Right kidney (tissue), 1 donor: ENCODE data around the gene CSAD.
"Not testable (repeated sequence)": the region's sequence is repeated elsewhere in the genome, so short reads cannot be mapped to it uniquely, and the experiment has no call there.

Source experiments
- DNase-seq: peaks from one replicate; pipeline ENCODE4 v3.0.0-alpha.2; 2016

Gene CSAD

DNA sequence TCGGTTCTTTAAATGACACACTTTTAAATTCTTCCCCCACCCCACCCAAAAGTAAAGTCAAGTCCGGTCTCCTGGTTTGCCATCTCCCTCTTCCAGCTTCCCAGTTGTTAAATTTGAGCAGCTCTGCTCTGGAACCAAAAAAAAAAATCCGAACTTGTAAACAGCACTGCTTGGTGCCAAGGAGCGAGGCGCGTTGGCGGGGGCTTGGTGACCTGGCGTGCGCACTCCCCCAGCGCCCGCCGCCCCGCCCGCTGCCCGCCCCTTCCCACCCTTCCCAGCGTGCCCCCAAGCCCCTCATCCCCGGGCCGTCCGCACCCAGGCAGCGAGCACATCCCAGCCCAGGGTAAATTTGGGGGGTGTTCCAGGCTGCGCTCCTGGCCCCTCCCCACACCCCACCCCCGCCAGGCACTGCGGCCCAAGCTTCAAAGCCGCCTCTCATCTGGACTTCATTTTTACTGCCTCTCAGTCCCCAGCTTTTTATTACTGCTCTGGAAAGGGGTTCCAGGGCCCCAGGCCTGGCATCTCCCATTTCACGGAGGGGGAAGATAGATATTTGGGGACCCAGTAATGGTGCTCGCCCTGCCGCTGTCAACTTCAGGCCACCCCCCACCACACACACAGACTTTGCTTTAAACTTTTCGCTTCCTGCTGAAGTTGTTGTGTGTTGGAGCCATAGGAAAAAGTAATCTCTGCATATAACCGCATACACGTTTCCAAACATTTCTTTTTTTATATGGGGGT, 38.0 kb upstream of the CSAD start:
- peak; percentile 40 for DNase-seq

DNA sequence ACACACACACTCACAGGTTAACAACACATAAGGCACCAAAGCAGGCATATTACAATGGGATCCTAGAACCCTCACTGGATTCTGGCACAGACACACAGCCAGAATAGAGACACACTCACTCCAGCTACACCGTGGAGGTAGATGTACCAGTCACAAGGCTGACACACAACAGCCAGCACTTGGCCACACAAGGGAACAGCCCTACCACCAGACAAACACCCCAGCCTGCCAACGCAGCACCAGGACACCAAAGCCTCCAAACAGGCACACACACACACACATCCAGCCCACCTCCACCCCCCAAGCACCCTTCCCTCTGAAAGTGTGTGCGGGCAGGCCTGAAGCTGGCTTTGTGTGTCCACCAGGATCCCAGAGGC, 37.2 kb upstream of the CSAD start:
- DNase-seq, result no peak

DNA sequence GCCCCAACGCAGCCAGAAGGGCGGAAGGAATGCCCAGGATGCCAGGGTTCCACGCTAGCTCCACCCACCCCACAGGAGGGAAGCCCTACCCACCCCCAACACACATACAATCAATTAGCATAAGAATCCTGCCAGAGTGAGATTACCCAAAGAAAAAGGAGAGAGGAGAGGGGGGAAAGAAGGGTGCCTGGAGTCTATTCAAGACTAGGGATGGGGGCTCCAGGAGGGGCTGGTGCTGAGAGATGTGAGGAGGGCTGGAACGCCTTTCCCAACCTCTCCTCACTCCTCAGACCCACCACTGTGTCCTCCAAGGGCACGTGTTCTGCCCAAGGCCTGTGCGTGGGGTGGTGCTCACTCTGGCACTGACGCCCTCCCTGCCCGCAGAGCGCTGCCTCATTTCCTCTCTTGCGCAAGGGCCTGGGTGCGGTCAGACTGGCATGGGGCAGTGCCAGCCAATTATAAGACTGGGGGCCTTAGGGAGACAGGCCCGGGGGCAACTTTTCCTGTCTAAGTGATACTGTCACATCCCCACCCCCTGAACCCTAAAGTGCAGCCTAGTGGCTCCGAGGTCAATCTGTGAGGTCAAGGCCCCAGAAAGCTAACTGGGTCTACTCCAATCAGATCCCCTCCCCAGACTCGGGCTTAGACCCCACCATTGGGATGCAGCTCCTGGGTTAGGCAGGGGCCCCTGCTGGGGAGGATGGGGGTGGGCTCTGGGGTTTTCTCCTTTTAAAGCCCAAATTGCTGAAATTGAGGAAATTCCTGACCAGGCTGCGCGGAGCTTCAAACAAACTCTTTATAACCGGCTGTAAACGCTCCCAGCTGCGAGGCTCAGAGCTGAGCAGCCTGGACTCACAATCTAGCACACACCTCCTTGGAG, 36.6 kb upstream of the CSAD start:
- DNase-seq, result no peak

DNA sequence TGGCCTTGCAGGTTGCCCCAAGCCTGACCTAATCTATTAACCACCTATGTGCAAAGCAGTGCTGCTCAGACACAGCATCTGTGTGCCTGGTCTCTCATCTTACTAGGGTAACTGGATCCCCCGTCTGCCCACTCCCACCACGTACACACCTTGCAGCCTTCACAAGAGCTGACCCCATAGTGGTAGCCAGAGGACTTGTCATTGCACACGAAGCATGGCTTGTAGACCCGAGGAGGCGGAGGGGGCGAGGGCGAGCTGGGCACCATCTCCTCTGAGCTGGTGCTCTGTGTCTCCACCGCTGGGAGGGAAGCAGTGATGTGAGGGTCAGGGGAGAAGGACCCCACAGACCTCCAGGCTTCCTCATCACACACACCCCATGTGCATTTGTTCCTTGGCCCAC, 34.8 kb upstream of the CSAD start:
- DNase-seq, result no peak

DNA sequence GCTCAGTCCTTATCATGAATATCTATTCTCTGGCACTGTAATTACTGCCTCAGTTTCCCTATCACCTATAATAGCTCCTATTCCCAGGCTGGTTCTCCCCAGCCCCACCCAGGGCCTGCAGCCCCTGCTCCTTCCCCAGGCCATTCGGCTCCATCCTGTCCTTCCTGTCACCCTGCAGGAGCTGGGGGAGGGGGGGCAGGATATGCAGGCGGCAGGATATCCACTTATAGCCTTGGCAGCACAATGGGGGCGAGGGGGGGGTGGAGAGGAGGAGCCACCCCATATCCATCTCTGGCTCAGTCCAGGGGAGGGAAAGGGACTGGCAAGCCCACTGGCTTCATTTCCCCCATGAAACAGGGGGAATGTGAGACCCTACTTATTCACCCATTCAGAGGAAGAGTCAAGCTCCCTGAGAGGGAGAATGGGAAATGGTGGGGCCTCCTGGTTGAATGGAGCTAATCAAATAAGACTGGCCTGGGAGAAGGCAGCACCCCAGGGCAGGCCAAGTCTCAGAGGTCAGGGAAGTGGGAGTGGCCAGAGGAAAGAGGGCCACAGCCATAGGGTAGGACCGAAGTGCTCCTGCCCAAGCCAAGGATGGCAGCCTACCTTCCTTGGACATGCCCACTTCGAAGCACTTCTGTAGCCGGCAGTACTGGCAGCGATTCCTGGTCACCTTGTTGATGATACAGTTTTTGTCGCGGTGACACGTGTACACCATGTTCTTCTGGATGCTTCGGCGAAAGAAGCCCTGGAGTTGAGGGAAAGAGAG, 34.1 kb upstream of the CSAD start:
- no peak for DNase-seq

- DNase-seq, result no peak
Measured at GRCh38 chr12:53214221-53214620, 33.5 kb upstream of the CSAD start.

DNA sequence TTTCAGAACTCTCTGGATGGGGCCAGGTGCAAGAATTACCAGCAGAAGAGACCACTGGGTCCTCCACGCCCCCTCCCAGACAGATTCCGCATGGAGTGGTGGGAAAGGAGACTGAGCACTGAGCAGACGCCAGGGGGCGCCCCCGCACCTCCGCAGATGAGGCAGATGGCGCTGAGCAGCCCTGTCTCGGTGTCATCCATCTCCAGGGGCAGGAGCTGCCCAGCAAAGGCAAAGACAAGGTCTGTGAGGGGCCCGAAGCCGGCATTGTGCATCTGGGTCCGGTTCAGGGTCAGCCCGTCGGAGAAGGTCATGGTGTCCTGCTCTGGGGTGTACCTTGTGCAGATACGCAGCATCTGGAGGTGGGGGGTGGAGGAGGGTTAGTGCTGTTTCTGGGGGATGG, 32.6 kb upstream of the CSAD start:
- DNase-seq, result peak; percentile 69

- DNase-seq, result no peak
Measured at GRCh38 chr12:53212931-53213330, 32.2 kb upstream of the CSAD start.

- no peak for DNase-seq
Measured at GRCh38 chr12:53211476-53212381, 31.0 kb upstream of the CSAD start.

GRCh38 chr12:53210843-53211242, 30.1 kb upstream of the CSAD start:
- no peak for DNase-seq

- no peak for DNase-seq
Measured at GRCh38 chr12:53208877-53209463, 28.2 kb upstream of the CSAD start.

DNA sequence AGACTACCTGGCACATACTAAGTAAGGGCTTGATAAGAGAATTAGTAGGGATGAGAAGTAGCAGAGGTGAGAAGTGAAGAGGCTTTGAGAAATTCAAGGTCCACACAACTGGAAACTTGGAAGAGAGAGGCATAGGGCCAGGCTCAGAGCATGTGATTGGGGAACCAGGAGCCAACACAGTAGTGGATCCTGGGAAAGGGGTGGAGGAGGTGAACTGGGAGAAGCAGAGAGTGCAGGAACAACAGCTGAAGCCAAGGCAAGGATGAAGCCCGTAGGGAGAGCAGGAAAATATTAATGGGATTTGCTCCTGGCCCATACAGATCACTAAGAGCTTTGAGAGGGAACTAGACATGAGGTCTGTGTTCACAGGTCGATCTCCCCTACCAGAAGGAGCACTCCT, 27.7 kb upstream of the CSAD start:
- DNase-seq, result no peak

GRCh38 chr12:53207042-53207441, 26.3 kb upstream of the CSAD start, which contains the start of gene ITGB7:
ITGB7 (minus strand) TSS chr12:53207251; CDS start chr12:53200443, 6,808 bp downstream.
- no peak for DNase-seq

GRCh38 chr12:53205747-53206419, 25.2 kb upstream of the CSAD start:
- no peak for DNase-seq

- no peak for DNase-seq
Measured at GRCh38 chr12:53204351-53204750, 23.6 kb upstream of the CSAD start.

GRCh38 chr12:53202316-53202715, 21.6 kb upstream of the CSAD start:
- DNase-seq, result not testable (repeated sequence)

- no peak for DNase-seq
Measured at GRCh38 chr12:53201639-53202038, 20.9 kb upstream of the CSAD start.

DNA sequence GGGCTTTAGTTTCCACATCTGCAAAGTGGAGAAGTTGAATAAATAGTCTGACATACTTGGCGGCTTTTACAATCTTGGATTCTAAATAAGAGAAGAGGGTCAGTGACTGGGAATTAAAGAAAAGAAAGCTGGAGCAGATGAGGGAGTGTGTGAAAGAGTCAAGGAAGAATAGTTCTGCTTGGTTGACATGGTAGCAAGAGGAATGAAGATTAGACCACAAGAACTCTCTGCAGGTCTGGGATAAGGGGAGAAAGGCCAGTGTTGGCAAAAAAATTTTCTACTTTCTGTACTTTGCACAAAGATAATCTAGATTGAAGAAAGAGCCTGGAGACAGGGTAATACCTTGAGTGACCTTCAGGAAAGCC, 20.4 kb upstream of the CSAD start:
- no peak for DNase-seq

GRCh38 chr12:53200458-53201176, 19.9 kb upstream of the CSAD start:
- DNase-seq, result no peak

- DNase-seq, result no peak
Measured at GRCh38 chr12:53200107-53200457, 19.4 kb upstream of the CSAD start.
